Spleen (tissue), 7 donors: ENCODE measurements around the gene SF3B5.

Experiments used
- CTCF ChIP-seq, 11 experiments: fragments of 200-600 bp in 7 of 11; fragments of 450-650 bp in 4 of 11; sonication (generic) in 4 of 11; IDR thresholded peaks in 8 of 11; conservative IDR thresholded peaks in 3 of 11; 1 replicate in 7 of 11; 2 replicates in 4 of 11; pipeline versions ENCODE4 v1.4.0 to v1.8.0; 2016 to 2021; ENCODE audit warnings: antibody characterized with exemption in 11 of 11, inconsistent platforms in 4 of 11, mild to moderate bottlenecking in 1 of 11
- POLR2A ChIP-seq, 3 donors: fragments of 450-650 bp; IDR thresholded peaks; one replicate each; pipeline ENCODE4 v1.5.1; 2017; ENCODE audit warnings: antibody characterized with exemption in 3 of 3, mild to moderate bottlenecking in 1 of 3
- donor health status: DM: no; HTN: no; CAD: no; lungs with moderate emphysema.
- donor health status: DM: no; HTN: no; CAD: no.
- donor health status: DM: no; HTN: no; CAD: no.

GRCh38 chr6:144138542-144138941 is 43.2 kb upstream of the SF3B5 start:
- TF ChIP-seq CTCF (IDR thresholded peaks at IDR 0.05 in 8 of 11, conservative IDR thresholded peaks at IDR 0.05 in 3 of 11): no peak
- no peak for TF ChIP-seq POLR2A (IDR thresholded peaks at IDR 0.05)
